ENCODE data around the gene MLLT6.

The MLLT6 gene

DNA sequence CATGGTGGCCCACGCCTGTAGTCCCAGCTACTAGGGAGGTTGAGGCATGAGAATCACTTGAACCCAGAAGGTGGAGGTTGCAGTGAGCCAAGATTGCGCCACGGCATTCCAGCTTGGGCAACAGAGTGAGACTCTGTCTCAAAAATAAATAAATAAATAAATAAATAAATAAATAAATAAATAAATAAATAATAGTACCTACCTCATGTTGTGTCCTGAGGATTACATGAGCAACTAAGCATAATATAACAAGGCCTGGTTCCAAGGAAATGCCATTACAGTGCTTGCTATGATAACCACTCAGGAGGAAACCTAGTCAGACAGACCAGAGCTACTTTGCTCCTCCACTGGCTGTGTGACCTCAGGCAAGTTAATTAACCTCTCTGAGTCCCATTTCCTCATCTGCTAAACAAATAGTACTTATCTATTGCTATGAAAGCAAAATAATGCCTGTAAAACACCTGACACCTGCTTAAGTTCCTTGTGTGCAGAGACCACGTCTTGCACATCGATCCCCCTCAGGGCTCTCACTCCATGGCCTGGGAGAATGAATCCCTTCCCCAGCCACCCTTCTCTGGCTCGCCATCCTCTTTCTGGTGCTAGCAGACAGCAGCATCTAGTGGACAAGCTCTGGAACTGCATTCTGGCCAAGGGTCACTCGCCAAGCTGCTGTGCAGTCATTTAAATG, 37.8 kb upstream of the MLLT6 start:
- Histone ChIP-seq H3K9me3 (ENCODE audit: control insufficient read depth, insufficient read depth, low read length) (no peaks in the 10 kb centered on the region), H3K9ac (ENCODE audit: low read depth, low read length) (no peak overlapping the region), H3K4me3 (ENCODE audit: low read depth, low read length) (no peak overlapping the region), H3K4me1 (ENCODE audit: control insufficient read depth, insufficient read depth, low read length) (peaks cover 20% of the 10 kb centered on the region), H3K27me3 (ENCODE audit: control insufficient read depth, insufficient read depth, low read length) (peaks cover 54% of the 10 kb centered on the region), H3K36me3 (ENCODE audit: control insufficient read depth, insufficient read depth, low read length) (no peaks in the 10 kb centered on the region), H3K27ac (ENCODE audit: low read depth, low read length) (no peak overlapping the region)

DNA sequence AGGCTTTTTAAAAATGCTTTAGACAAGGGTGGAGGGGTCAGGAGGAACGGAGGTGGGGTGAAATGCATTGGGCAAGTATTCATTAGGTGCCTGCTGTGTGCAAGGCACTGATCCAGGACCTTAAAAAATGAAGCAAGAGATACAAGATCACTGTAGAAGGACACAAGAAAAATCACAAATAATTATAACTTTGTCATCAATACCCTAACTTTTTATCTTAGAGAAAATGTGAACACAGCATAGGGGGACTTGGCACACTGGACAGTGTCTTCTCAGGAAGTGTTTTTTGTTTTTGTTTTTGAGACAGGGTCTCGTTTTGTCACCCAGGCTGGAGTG, 37.3 kb upstream of the MLLT6 start:
- Histone ChIP-seq H3K9me3 (ENCODE audit: control insufficient read depth, insufficient read depth, low read length) (no peaks in the 10 kb centered on the region), H3K4me1 (ENCODE audit: control insufficient read depth, insufficient read depth, low read length) (peaks cover 25% of the 10 kb centered on the region), H3K36me3 (ENCODE audit: control insufficient read depth, insufficient read depth, low read length) (no peaks in the 10 kb centered on the region), H3K9ac (ENCODE audit: low read depth, low read length) (no peak overlapping the region), H3K4me3 (ENCODE audit: low read depth, low read length) (no peak overlapping the region), H3K27me3 (ENCODE audit: control insufficient read depth, insufficient read depth, low read length) (peaks cover 59% of the 10 kb centered on the region), H3K27ac (ENCODE audit: low read depth, low read length) (no peak overlapping the region)

- H3K27me3 ChIP-seq (ENCODE audit: control insufficient read depth, insufficient read depth, low read length): peaks cover 74% of the 10 kb centered on the region
- H3K36me3 ChIP-seq (ENCODE audit: control insufficient read depth, insufficient read depth, low read length): no peaks in the 10 kb centered on the region
- no peaks in the 10 kb centered on the region for H3K9me3 ChIP-seq (ENCODE audit: control insufficient read depth, insufficient read depth, low read length)
- H3K4me3 ChIP-seq (ENCODE audit: low read depth, low read length): no peak overlapping the region
- no peak overlapping the region for H3K27ac ChIP-seq (ENCODE audit: low read depth, low read length)
- H3K4me1 ChIP-seq (ENCODE audit: control insufficient read depth, insufficient read depth, low read length): peaks cover 24% of the 10 kb centered on the region
- no peak overlapping the region for H3K9ac ChIP-seq (ENCODE audit: low read depth, low read length)
Measured at GRCh38 chr17:38669520-38669919, 35.6 kb upstream of the MLLT6 start.

GRCh38 chr17:38671939-38672720, 32.9 kb upstream of the MLLT6 start:
- peak overlapping the region; percentile 51 for H3K27ac ChIP-seq (ENCODE audit: low read depth, low read length)
- H3K4me3 ChIP-seq (ENCODE audit: low read depth, low read length): peak overlapping the region; percentile 62
- no peak overlapping the region for H3K9ac ChIP-seq (ENCODE audit: low read depth, low read length)
- no peaks in the 10 kb centered on the region for H3K36me3 ChIP-seq (ENCODE audit: control insufficient read depth, insufficient read depth, low read length)
- H3K9me3 ChIP-seq (ENCODE audit: control insufficient read depth, insufficient read depth, low read length): no peaks in the 10 kb centered on the region
- H3K27me3 ChIP-seq (ENCODE audit: control insufficient read depth, insufficient read depth, low read length): peaks cover 96% of the 10 kb centered on the region
- peaks cover 24% of the 10 kb centered on the region for H3K4me1 ChIP-seq (ENCODE audit: control insufficient read depth, insufficient read depth, low read length)

DNA sequence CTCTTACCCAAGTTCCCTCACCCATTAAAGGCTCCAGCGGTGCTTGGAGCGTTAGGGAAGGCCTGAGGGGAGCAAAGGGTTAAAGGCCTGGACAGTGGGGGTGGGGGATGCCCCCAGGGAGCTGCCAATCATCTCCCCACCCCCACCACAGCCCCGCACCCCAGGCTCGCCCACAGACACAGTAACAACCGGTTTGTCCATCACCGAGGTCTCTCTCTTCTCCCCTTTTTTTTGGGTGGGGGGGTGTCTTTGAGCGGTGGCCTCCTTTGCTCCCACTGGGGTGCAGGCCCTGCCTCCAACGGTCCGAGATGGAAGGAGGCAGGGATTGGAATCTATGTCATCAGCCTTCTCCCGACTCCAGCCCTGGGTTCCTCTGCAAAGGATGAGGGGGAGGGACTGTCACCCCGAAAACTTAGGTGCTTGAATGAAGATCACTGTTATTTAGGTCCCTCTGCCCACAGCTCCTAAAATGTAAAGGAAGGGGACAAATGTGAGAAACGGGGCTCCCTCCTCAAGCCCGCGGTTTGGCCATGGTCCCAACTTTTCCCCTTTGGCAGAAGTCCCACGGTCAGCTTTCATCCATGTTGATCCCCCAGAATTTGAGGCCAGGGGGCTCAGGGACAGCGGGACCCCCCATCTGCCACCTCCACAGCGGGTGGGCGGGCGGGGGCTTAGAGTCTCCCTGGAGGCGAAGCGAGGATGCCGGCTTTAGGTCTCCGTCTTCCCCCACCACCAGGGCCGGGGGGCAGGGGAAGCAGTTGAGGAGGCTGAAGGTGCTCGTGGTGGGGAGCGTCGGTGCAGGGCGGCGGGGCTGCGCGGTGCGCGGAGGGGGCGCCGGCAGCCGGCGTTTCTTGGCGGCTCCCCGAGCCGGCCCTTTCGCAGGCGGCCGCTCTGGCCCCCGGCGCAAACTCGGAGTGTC, 32.0 kb upstream of the MLLT6 start:
- Histone ChIP-seq H3K9ac (ENCODE audit: low read depth, low read length) (no peak overlapping the region), H3K9me3 (ENCODE audit: control insufficient read depth, insufficient read depth, low read length) (no peaks in the 10 kb centered on the region), H3K27me3 (ENCODE audit: control insufficient read depth, insufficient read depth, low read length) (peaks cover 88% of the 10 kb centered on the region), H3K4me1 (ENCODE audit: control insufficient read depth, insufficient read depth, low read length) (peaks cover 24% of the 10 kb centered on the region), H3K4me3 (ENCODE audit: low read depth, low read length) (peak overlapping the region; percentile 62), H3K36me3 (ENCODE audit: control insufficient read depth, insufficient read depth, low read length) (no peaks in the 10 kb centered on the region), H3K27ac (ENCODE audit: low read depth, low read length) (peak overlapping the region; percentile 50)

DNA sequence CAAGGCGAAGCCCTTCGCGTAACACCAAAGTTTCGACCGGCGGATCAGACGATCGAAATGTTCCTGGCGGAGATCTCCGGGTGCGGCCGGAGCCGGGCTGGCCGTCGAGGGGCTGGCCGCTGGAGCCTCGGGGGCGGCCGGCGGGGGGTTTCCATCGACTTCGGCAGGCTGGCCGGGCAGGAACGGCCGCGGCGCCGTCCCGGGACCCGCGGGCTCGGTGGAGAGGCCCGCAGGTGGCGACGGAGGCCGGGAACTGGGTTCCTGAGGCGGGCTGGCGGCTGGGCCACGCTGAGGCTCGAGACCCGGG, 31.4 kb upstream of the MLLT6 start:
- Histone ChIP-seq H3K27ac (ENCODE audit: low read depth, low read length) (no peak overlapping the region), H3K36me3 (ENCODE audit: control insufficient read depth, insufficient read depth, low read length) (no peaks in the 10 kb centered on the region), H3K27me3 (ENCODE audit: control insufficient read depth, insufficient read depth, low read length) (peaks cover 82% of the 10 kb centered on the region), H3K9me3 (ENCODE audit: control insufficient read depth, insufficient read depth, low read length) (no peaks in the 10 kb centered on the region), H3K4me3 (ENCODE audit: low read depth, low read length) (peak overlapping the region; percentile 60; the same call in 1 of the 2 replicates), H3K9ac (ENCODE audit: low read depth, low read length) (no peak overlapping the region), H3K4me1 (ENCODE audit: control insufficient read depth, insufficient read depth, low read length) (peaks cover 24% of the 10 kb centered on the region)

GRCh38 chr17:38674014-38674748, 30.9 kb upstream of the MLLT6 start:
- Histone ChIP-seq H3K9me3 (ENCODE audit: control insufficient read depth, insufficient read depth, low read length) (no peaks in the 10 kb centered on the region), H3K4me3 (ENCODE audit: low read depth, low read length) (peak overlapping the region; percentile 60), H3K4me1 (ENCODE audit: control insufficient read depth, insufficient read depth, low read length) (peaks cover 24% of the 10 kb centered on the region), H3K27ac (ENCODE audit: low read depth, low read length) (no peak overlapping the region), H3K9ac (ENCODE audit: low read depth, low read length) (no peak overlapping the region), H3K36me3 (ENCODE audit: control insufficient read depth, insufficient read depth, low read length) (no peaks in the 10 kb centered on the region), H3K27me3 (ENCODE audit: control insufficient read depth, insufficient read depth, low read length) (peaks cover 77% of the 10 kb centered on the region)

- Histone ChIP-seq H3K36me3 (ENCODE audit: control insufficient read depth, insufficient read depth, low read length) (no peaks in the 10 kb centered on the region), H3K9ac (ENCODE audit: low read depth, low read length) (no peak within 1 kb of the TSS), H3K4me1 (ENCODE audit: control insufficient read depth, insufficient read depth, low read length) (peaks cover 16% of the 10 kb centered on the region), H3K4me3 (ENCODE audit: low read depth, low read length) (peak within 1 kb of the TSS; percentile 60), H3K27ac (ENCODE audit: low read depth, low read length) (no peak within 1 kb of the TSS), H3K27me3 (ENCODE audit: control insufficient read depth, insufficient read depth, low read length) (peaks cover 69% of the 10 kb centered on the region), H3K9me3 (ENCODE audit: control insufficient read depth, insufficient read depth, low read length) (no peaks in the 10 kb centered on the region)
Measured at GRCh38 chr17:38674749-38675615, 30.1 kb upstream of the MLLT6 start, which contains the start of gene EPOP. TSS of gene EPOP (minus strand) at chr17:38674957. CDS start at chr17:38674495, 462 bp downstream.

DNA sequence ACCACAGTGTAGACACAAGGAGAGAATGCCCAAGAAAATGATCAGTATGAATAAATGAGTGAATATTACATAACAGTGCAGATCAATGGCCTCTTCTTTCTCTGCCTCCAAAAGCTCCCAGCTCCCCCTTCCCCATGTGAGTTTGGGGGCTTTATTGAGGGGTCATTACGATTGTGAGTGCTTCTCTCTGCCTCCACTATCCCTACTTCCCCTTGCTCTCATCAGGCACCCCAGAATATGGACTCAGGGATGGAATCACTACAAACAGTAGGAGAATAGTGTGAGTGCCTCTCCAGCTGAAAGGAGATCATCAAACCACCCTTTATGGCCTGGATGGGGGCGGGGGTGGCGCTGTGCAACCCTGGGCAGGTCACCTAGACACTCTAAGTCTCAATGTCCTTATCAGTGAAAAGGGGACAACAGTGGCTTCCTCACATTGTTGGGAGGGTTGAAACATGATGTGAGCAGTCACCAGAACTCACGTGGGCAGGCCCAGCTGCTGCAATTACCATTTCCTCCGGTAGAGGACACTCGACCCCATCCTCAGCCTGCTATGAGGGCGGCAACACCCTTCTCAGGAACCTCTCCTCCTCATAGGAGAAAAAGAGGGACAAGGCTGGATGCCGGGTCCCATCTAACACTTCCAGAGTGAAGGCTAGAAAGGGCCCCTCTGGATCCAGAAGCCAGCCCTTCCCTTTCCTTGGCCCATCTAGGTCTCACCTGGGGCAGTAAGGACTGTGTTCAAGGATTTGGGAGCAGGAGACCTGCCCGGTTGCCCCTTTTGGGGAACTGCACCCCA, 28.2 kb upstream of the MLLT6 start:
- Histone ChIP-seq H3K27ac (ENCODE audit: low read depth, low read length) (no peak overlapping the region), H3K9me3 (ENCODE audit: control insufficient read depth, insufficient read depth, low read length) (no peaks in the 10 kb centered on the region), H3K27me3 (ENCODE audit: control insufficient read depth, insufficient read depth, low read length) (peaks cover 50% of the 10 kb centered on the region), H3K9ac (ENCODE audit: low read depth, low read length) (no peak overlapping the region), H3K36me3 (ENCODE audit: control insufficient read depth, insufficient read depth, low read length) (no peaks in the 10 kb centered on the region), H3K4me1 (ENCODE audit: control insufficient read depth, insufficient read depth, low read length) (peaks cover 11% of the 10 kb centered on the region), H3K4me3 (ENCODE audit: low read depth, low read length) (no peak overlapping the region)

All from HUES48 (cell line).